GOT3 (cell line): ENCODE results near the gene H3-3A.

ENCODE experiments used
- DNase-seq: peaks from one replicate; lab custom pipeline; 2025; ENCODE audit warnings: mixed read lengths; lab: John Stamatoyannopoulos, UW

H3-3A gene

DNA sequence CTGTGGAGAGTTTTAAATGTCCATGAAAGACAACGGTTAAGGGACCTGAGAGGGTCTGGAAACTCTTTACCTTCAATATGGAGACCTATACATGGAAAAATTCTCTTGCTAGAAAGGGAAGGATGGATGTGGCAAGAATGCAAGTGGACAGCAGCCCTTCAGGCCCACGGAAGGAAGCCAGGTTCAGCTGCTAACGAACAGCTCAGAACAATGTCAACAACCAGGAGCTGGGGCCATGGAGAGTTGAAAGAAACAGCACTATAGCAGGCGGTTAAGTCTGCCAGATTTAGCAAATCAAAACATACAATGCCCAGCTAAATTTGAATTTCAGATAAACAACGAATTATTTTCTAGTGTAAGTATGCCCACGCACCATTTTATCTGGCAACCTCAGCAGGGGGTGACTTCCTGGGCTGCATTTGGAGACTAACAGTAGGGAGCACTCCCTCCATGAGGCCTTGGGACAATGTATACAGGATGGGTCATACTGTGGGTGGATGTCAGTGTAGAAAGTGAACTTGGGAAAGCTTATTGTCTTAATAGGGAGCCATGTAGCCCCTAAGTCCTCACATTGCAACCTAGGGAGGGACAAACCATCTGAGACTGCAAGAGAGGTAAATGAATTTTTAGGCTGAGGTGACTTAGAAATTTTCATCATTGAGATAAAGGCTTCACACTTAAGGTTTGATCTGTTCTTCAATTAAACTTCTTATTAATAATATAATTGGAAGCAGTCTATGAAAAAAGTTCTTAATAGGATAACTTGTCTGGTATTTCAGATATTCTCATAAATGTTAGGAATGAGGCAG is 7.8 kb upstream of the H3-3A start:
- no peak for DNase-seq

GRCh38 chr1:226059709-226060108 is 2.8 kb upstream of the H3-3A start:
- DNase-seq = no peak

DNA sequence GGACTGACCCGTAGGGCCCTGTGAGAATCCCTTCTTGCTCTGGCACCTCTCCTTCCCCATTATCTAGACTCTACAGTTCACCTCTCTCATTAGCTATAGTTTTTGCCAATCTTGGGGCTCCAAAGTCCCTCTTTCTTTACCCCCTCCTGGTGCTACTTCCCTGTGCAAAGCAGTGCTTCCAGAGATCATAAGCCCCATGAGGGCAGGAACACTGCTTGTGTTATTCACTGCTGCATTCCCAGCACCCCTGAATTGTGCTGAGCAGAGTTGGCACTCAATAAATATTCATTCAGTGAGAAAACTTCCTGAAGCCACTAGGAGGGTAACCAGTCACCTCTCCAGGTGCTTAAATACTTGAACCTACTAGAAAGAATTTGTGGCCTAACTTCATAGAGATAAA is 2.1 kb upstream of the H3-3A start:
- no peak for DNase-seq

DNA sequence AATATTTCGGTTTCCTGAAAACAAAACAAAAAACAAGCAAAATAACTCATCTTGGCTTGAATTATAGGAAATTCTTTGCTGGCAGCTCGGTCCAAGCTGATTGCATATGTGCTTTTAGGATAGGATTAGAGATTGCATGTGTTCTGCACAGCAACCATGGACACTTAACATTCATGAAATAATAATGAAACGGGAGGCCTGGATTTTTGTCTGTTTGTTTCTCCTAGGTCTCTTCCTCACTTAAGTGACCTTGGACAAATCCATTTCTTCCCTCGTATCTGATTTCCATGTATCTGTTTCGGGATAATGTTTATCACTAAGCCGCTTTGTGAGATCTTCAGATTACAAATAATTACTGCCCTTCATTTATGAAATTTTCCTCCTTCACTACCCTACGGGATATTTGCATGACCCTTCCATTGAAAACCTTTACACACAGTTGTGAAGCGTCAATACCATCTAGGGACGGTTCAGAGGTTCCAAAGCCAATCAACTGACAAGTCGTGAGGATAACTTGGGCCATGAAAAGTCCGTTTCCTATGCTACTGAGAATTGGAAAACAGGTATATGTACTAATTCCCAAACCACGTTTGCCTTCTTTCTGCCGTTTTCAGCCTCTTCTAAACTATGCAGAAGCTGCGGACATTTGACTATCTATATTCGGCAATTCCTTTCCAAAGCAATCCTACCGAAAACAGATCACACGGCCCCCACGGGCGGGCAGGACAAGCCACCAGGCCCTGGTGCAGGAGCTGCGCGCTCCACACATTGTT is 1.3 kb upstream of the H3-3A start:
- no peak for DNase-seq

DNA sequence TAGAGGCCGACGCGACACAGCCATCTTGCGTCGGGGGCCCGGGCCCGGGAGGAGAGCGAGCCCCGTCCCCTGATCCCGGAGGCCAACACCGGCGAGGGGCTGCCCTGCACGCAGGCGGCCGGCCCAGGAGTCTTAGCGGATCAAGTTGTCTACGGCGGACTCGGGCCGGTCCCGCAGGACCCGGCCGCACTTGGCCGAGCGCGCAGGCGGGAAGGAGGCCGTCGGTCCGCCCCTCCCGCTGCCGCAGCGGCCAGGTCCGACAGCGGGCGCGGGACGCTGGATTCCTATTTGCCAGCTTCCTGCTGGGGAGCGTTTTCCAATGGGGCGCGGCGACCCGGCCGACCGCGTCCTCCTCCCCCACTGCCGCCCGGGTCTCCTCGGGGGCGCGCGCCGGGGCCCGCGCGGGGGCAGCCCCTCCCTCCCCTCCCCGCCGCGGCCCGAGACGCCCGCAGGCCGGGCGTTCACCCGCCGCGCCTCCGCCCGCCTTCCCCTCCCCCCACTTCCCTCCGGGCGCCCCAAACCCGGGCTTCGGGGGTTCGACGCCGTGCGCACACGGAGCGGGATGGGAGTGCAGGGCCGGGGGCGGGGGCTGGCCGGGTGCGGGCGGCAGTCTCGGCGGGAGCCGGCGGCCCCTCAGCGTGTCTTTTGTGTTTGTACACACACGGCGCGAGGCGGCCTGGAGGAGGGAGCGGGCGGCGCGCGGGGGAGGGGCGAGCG is 517 bp upstream of the H3-3A start:
- DNase-seq = peak; percentile 64

DNA sequence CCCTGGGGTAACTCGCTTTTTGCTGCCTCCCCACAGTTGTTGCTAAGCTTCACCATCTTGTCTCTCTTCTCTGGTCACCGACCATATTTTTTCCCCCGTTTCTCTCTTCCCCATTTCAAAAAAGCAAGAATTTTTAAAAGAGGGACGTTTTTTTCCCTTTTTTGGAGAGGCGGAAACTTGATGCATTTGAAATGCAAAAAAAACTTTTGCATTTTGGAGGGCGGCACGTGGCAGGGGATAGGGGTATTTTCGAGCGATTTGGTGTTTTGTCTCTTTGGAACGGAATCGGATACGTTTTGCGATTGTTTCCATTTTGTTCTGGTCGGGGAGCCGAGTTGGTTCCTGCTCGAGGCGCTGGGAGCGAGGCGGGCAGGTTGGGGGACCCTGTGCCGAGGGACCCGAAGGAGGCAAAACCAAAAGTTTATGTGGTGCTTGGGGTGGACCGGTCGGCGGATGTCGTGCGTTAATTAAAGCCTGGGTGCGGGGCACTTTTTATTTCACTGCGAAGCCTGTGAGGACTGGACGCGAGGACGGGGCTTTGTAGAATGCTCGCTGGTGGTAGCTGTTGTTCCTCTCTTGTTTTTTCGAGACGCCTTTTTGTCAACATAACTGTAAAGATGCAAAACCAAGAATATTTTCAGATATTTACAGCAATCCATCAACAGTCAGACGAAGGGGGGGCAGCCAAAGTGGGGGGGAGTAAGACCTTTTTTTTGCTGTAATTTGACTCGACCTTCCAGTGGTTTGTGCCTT is 884 bp downstream of the H3-3A start:
- DNase-seq = no peak

GRCh38 chr1:226063977-226064815 is 1.7 kb downstream of the H3-3A start:
- DNase-seq = no peak

GRCh38 chr1:226064816-226065248 is 2.3 kb downstream of the H3-3A start:
- DNase-seq = no peak

DNA sequence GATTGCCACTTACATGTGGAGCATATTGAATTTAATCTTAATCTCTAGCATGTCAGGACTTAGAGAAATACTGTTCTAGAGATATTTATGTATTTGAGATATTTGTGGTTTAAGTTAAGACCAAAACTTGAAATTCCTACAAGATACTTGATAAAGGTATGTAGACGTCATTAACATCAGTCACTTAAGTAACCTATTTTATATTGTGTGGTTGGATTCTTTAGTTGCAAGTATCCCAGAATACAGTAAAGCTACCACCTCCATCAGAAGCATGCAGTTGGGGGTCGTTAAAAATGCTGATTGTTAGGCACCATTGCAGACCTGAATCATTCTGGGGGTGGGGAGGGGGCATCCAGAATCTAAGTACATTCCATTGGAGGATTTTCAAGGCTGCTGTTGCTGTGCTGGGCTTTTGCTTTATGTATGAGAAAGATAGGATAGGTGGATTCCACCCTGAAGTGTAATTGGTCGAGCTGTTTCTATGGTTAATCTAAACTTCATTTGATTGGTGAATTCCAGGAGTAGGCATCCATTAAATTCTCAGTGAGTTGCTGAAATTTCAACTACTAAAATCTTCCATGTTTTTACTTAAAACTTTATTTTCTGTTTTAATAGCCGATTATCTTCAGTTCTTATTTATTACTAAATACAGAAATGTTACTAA is 4.0 kb downstream of the H3-3A start:
- no peak for DNase-seq

- no peak for DNase-seq
Observed at GRCh38 chr1:226069811-226070489, 7.4 kb downstream of the H3-3A start.

- DNase-seq = no peak
Observed at GRCh38 chr1:226072347-226072746, 9.8 kb downstream of the H3-3A start.

DNA sequence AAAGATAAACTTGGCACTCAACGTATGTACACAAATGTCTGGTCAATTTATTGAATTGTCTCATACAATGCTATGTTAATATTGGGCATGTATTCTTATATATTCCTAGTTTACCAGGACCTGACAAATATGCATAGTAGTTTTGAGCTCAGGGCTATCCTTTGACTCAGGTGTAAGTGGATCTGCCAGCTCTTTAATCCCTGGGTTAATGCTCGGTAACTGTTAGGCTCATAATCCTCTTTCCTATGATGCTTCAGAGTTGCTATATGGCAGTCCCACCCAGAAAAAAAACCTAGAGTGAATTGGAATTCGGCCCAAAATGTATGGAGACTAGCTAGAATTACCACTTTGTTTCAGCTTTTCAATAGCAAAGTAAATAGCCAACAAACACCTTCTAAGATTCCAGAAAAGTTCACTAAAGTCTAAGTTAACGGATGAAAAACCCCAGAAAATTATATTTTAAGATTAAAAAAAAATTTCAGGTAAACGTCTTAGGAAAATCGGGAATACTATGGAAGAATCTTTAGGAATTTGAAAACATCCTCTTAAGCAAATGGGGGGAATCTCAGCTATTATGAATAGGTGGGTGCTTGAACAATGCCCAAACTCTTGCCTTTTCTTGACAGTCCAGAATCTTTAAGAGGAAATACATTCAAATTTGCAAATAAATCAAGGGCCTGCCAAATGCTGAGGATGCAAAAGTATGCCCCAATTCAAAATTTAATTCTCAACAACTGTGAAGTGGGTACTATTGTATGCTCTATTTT is 10.9 kb downstream of the H3-3A start:
- DNase-seq = no peak

DNA sequence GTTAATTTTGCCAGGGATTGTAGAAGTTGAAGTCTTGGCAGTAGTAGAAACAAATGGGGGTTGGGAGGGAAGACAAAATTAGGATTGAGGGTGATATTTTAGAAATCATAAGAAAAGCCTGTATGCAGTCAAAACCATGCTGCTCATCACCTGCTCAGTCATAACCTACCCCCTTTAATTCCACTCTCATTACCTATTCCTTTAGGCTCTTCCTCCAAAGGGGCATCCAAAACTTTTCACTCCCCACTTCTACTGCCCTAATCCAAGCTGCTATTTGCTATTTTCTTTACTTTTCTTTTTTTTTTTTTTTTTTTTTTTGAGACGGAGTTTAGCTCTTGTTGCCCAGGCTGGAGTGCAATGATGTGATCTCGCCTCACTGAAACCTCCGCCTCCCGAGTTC is 11.5 kb downstream of the H3-3A start:
- DNase-seq = no peak

DNA sequence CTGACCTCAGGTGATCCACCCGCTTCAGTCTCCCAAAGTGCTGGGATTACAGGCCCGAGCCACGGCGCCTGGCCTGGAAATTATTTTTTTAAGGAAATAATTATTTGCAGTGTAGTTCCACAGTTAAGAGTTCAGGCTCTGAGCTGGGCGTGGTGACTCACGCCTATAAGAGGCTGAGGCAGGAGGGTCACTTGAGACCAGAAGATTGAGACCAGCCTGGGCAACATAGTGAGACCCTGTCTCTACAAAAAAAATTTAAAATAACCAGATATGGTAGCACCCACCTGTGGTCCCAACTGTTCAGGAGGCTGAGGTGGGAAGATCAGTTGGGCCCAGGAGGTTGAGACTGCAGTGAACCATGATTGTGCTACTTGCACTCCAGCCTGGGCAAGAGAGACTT is 13.9 kb downstream of the H3-3A start:
- no peak for DNase-seq

DNA sequence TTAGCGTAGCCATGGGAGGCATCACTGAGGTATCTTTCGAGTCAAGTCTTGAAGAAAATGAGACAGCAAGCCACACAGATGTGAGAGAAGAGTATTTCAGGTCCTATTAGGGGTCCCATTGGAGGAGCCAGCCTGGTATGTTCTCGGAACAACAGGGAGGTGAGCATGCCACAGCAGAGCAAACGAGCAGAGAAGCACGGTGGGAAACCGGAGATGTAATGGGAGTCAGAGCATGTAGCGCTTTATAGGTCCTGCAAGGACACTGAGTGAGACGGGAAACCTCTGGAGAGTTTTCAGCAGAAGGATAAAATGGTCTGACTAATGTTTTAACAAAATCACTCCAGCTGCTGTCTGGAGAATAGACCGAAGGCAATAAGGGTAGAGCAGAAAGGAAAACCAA is 15.9 kb downstream of the H3-3A start:
- no peak for DNase-seq

GRCh38 chr1:226082587-226082917 is 20.0 kb downstream of the H3-3A start:
- DNase-seq = no peak

GRCh38 chr1:226082959-226083301 is 20.4 kb downstream of the H3-3A start:
- DNase-seq = peak; percentile 40

- peak; percentile 55 for DNase-seq
Observed at GRCh38 chr1:226083302-226084101, 21.0 kb downstream of the H3-3A start.
